NCI-H446 treated with DMSO at 0.1 percent for 48 hours (cell line): ENCODE results near the gene RHOBTB1.
"Not testable (repeated sequence)": the region's sequence is repeated elsewhere in the genome, so short reads cannot be mapped to it uniquely, and the experiment has no call there.

Experiments used
- DNase-seq: peaks from one replicate; lab custom pipeline; 2025; lab: John Stamatoyannopoulos, UW

RHOBTB1 gene

DNA sequence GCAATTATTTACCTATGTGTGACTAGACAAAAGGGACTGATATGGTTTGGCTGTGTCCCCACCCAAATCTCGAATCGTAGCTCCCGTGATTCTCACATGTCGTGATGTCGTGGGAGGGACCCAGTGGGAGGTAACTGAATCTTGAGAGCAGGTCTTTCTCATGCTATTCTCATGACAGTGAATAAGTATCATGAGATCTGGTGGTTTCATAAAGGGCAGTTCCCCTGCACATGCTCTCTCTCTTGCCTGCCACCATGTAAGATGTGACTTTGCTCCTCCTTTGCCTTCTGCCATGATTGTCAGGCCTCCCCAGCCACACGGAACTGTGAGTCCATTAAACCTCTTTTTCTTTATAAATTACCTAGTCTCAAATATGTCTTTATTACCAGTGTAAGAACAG, 37.2 kb downstream of the RHOBTB1 start:
- not testable (repeated sequence) for DNase-seq

DNA sequence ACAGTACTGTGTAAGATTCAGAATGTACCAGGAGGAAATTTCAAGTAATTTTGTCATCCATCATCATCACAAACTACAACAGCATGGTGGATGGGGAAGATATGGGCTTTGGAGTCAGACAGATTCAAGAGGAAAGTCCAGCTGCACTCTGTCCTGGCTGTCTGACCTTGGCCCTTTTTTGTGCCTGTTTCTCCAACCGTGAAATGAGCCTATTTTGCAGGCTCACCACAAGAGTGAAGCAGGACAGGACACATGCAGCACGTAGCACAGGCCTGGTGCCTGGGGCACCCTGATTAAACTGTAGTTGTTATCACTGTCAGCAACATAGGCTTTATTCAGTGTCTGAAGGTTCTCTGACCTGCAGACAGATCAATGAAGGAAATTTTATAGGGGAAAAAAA, 37.6 kb downstream of the RHOBTB1 start:
- no peak for DNase-seq

DNA sequence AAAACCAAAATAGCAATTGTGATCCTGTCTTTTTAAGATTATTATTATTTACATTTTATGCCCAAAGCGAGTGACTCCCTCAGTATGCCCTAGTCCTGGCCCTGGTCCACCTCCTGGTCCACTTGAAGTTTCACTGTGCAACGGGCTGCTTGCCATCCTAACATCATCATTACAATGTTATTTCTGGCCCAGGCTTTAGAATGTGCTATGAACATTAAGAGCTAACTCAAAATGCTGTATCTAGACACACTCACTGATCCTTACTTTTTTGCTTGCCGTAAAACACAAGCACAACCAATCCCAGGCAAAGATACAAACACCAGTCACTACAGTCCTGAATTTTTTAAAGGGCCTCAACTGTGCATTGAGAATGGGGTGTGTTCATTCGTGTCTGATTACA, 38.4 kb downstream of the RHOBTB1 start:
- peak; percentile 77 for DNase-seq

DNA sequence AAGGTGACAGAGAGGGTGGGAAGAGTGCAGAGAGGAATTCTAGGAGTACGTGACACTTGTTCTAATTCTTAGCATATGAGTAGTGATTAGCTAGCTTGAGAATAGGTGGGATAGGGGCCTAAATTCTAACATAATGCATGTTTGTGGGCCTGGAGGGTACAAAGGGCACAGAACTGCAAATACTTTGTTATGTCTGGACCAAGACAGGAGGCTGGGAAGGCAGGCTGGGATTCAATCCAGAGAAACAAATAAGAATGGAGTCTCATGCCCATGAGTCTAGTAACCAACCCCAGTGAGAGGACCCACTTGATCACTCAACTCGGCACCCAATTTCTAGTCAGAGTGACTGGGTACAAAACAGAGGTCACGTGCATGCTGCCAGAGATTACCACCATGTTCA, 40.9 kb downstream of the RHOBTB1 start:
- DNase-seq: no peak

DNA sequence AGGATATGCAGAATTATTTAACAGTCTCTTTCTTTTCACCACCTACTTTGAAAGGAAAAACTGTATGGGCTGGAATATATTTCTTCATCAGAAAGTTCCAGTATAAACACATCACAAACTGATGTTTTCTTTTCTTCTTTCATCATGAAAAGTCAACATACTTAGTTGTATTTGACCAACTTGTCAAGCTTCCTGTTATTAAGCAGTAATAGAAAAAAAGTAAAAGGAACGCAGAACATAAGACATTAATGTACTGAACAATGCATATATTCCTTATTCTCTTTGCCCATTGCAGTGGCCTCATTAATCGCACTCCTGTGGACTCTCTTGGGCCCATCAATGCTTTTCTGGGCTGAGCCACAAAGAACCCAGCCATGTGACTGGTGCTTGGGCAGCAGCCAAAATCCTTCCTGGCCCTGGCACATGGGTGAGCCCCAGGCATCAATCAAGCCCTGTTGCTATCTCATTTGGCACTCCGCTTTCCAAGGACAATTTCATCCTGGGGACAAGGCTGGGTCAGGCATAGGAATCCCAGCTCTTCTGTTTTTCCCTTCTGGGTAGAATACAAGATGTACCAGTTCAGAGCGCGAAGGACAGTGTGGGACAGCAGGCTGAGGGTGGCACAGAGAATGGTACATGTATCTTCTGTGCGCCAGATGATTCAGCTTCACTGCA, 42.3 kb downstream of the RHOBTB1 start:
- peak; percentile 56 for DNase-seq

DNA sequence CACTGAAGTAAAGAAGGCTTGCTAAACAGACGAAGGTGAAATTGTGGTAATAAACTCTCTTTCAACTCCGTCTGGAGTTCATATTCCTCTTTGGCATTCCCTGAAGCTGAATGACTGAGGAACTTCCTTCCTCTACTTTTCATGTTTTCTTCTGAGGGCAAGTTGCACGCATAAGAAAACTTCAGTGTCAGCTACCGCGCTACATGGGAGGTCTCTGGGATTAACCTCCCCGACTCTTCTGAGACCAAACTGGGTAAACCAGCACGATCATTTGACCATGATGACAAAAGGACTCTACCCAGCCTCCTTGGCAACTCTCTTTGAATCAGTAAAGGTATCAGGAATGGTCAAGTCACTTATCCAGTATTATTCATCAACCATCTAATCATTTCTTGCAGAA, 44.7 kb downstream of the RHOBTB1 start:
- no peak for DNase-seq

DNA sequence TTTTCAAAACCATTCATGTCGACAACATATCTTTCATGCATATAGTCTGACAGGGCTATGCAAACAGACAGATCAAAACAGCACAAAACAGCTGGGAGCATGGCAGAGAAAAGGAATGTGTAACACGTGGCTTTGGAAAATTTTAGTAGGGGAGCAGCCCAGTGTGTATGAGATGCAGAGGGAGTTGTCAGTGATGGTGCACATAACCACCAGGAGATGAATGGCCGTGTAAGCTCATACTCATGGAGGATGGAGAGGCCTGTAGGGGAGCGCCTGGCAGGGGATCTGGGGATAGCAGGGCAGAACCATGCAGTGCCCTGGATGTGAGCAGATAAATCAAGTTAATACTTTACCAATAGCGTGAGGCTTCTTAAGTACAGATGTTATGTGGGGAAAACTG, 45.7 kb downstream of the RHOBTB1 start:
- no peak for DNase-seq

DNA sequence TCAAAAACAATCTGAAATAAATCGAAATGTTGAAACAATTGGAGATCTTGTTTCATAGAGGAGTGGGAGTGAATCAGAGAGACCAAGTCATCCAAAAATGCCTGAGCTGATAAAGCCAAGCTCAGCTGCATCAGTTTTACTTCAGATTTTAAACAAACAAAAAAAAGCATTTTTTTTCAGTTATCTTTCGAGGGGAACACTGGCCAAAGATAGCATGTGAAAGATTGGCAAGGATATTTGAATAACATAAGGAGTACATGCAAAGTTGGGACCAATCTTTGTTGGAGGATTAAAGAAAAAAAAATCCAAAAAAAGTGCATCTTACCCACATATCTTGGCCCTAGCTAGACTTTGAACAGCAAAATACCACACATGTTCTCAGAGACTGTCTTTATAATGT, 47.2 kb downstream of the RHOBTB1 start:
- no peak for DNase-seq

DNA sequence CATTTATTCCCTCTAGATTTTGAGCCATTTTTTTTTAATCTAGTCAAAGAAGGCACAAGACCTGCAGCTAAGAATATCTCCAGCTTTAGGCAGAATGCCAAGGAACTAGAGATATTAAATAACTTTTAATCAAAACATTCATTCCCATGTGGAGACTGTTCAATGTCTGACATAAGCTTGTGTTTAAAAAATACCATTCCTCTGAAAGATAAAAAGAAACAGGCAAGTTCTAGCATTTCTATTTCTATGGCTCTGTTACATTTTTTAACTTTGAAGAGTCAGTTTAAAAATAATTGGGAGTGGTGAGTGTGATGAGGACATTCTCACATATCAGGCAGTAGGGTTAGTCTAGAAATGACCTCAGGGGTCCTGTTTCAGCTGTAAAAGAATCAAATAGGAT, 48.0 kb downstream of the RHOBTB1 start:
- no peak for DNase-seq

DNA sequence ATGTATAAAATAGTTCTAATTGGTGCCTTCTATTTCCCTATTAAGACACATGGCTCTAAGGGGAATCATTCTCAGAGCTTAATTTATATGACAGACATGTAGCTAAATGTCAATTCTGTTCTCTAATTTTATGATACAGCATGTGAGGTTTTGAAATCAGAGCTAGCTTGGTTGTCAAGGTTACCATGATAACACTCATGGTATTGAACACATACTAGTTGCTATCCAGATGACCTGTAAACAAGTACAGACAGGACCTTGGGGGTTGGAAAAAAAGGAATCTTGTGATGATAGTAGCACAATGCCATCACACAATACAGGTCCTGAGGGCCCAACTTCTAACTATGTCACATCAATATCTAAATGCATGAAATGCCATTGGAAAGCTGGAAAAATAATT, 49.2 kb downstream of the RHOBTB1 start:
- no peak for DNase-seq

DNA sequence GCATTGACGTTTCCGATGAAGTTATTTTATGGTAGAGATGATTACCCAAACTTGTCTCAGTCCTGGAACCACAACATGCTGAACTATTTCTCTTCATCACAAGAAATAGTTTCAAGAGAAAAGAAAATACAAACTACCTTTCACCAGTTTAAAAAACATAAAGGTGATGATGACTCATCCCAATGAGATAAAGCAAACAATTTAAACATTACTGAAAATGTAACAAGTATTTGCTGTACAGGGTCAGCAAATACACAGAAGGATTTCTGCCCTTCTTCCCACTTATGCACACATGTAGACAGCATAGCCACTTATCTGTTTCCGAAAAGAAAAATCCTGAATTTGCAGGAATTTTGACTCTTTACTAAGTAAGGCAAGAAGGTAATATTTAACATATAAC, 50.8 kb downstream of the RHOBTB1 start:
- DNase-seq: no peak

DNA sequence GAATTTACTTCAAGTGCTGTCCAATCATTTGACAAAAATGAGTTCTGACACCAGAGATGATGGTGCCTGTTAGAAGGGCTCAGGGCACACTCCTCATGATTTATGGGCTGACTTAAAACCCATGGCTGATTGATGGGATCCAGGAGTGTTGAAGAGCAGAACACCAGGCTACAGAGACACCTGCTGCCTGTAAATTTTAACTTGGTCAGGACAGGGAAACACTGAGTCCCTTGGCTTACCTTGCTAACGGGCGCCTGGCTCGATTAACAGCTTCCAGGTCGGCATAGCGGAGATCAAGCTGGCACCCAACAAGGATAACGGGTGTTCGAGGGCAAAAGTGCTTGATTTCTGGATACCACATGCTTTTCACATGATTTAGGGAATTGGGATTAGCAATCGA, 51.4 kb downstream of the RHOBTB1 start:
- DNase-seq: no peak

DNA sequence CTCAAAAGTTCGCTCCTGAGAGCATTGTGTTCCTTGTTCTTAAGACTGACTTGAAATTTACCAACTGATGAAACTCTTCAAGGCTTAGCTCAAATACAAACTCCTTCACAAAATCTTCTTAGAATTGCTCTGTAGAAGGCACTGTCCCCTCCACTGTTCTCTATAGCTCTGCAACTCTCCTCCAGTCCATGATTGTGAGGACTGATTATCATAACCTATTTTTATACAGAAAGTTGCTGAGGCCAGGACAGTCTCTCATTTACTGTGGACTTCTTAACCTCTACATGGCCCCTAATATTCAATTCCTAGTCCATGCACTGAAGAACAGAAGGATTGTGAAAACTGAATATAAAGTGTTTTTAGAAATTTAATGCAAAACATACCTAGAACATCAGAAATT, 53.2 kb downstream of the RHOBTB1 start:
- DNase-seq: no peak

DNA sequence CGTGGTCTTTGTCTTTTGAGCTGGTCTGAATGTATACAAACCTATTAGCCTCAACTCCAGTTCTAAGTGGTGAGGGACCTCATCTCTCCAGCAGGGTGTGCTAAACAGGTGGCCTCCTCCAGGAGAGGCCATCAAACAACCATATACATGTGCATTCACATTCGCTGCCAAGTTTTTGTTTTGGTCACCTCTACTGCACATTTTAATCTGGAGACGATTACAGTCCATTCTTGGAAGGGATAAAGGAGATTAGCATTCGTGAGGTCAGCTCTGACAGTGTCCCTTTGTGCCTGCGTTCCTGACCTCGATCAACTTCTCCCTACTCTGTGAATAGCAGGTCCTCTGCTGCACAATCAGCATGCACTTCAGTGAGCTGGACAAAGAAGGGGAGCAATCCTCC, 60.8 kb downstream of the RHOBTB1 start:
- DNase-seq: no peak

DNA sequence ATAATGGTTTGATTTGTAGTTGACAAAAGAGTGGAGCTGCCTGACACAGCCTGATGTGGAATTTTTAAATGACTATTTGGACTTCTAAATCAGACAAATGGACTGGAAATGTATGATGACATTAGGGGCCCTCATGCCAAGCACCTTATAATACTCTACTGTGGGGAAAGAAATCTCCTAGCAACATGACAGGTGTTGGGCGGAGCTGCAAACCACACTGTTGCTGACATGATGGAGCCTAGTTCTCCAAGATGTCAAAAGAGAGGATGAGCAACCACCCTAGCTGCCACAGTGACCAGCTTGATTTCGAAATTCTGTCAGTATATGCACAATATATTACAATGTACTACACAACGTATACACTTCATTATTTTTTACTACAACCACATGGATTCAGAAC, 65.8 kb downstream of the RHOBTB1 start:
- no peak for DNase-seq

DNA sequence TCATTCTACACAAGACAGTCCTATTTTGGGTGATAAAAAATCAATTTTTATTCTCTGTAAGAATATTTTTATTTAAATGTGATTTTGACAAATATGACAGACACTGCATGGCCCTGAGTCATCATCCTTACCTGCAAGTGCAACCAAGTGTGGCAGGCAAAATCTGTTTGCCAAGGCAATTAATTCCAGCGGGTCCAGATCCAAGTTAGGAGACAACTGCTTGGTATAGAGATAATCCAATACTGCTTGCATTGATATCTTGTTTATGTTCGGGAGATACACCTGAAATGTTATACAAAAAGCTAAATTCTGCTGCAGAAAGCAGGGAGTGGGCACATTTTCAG, 66.2 kb downstream of the RHOBTB1 start:
- no peak for DNase-seq

DNA sequence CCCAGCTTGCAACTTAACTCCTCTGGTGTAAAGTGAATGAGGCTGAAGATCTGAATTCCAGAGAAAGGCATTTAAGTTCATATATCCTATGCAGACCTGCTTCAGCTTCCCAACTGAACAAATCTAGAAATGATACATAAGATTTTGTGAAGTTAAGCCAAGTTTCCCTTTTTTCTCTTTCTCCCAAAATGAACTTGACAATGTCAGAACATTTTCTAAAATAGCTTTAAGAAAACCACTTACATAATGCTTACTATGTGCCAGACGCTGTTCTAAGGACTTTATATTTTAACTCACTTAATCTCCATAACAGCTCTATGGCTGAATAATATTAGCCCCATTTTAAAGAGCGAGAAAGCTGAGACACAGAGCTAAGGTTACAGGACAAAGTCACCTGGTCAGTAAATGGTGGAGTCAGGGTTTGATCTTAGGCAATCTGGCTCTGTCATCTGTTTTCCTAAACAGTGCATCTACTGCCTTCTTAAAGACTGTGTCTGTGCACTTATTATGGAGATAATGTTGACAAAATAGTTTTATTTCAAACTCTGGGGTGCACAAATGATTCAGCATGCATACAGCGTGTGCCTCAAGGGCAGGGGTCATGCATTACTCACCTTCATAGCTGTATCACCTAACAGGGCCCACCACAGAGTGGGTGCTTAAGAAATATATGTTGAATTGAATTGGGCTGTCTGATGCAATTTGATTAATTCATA, 66.8 kb downstream of the RHOBTB1 start:
- no peak for DNase-seq

DNA sequence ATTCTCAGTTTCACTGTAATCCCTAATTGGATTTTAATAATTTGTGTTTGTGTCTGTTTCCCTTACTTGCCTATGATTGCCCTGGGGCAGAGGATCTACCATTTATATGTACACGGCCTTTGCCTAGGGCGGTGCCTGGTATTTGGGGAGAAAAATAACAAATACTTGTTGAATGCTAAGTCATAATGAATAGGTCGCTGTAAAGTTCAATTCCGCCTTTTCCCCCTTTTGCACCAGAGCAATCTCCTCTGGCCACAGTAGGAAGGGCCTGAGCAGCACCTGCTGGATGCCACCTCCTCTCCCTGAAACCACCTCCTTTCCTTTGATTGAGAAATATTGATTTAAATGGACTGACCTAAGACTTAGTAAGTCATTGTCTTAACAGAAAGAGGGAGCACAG, 70.2 kb downstream of the RHOBTB1 start:
- no peak for DNase-seq

DNA sequence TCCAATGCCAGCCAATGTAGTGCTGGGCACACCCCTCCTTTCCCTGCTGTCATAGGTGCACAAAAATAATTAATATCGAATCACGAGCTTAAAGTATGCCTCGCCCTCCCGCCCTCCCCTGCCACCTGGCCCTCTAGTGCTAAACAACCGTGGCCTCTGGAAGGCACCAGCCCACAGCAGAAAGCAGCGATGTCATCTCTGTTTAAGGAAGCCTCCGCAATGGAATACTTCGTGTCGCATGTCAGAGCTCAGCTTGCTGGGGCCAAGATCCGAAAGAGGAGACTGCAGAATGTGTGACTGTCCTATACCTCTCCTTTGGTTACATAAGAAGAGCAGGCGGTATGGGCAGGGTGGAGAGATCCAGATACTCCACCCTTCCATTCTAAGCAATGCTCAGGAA, 71.5 kb downstream of the RHOBTB1 start:
- DNase-seq: no peak

DNA sequence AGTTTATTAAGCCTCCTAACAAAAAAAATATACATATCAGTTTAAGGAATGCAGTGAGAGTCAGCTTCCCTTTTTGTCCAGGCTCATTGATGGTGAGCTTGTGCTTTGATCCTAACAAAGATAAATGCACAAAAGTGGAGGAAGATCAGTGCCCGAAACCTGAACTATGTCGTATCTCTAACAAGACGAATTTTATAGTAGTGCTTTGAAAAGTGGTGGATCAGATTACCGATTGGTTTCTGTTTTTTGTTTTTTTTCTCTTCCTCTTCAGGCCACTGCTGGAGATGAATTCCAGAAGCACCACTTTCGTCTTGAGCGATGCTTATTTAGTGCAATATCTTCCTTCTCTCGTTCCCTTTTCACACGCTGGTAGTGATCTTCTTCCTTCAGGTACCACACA, 72.8 kb downstream of the RHOBTB1 start:
- no peak for DNase-seq

DNA sequence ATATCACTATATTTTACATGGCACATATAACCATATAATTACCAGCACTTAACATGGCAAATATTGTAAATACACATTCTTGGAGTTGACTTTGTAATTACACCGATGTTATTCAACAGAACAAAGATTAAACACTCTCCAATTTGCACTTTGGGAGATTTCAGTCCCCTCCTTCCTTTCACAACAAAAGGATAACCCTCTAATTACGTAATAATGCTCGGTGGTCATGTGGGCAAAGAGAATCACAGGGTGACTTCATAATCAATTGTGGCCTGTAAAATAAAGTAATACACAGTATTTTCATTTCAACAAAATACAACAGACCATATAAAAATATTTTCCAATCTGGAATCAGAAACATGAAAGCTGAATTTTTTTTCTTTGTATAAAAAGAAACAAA, 73.2 kb downstream of the RHOBTB1 start:
- DNase-seq: no peak

DNA sequence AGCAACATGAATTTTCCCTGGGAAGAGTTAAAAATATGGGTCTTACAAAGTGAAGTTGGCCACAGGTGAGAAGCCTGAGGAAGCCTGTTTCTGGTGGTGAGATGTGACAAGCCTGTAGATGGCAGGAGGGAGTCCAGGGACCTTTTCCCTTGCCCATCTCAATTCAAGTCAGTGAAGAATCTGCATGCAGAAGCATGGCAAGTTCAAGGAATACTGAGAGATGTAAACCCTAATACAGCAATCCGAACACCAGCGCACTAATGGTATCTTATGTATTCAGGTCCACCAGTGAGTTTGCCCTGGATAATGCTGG, 73.6 kb downstream of the RHOBTB1 start:
- DNase-seq: no peak

DNA sequence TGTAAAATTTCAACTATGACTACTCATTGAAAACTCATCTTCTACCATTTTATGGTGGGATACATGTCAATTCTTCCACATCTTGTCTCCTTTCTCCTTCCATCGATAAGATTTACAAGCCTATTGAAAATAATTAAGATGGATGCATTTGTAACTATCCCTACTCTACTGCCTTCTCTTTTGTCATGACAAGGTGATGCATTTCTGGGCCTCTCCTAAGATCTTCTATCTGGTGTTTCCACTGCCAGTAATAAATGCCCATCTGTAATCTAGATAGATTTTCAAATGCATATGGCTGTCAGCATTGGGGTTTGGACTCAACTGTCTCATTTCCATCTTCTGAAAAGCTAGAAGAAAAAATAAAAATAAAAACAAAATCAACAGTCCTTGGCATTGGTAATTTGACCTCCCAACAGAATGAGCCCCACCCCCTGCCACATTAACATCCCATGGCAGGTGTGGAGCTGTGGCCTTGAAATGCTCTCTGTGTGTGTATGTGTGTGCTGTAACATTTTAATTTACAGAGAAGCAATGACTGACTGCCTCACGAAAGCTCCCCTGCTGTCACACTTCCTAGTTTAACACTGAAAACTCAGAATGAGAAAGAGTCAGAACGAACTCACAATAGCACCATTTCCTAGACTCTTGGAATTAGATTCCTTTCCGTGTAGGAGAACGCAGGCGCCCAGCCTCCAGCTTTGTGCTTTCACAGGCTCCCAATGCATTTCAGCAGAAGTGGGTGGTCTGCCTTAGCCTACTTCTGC, 74.2 kb downstream of the RHOBTB1 start:
- no peak for DNase-seq

DNA sequence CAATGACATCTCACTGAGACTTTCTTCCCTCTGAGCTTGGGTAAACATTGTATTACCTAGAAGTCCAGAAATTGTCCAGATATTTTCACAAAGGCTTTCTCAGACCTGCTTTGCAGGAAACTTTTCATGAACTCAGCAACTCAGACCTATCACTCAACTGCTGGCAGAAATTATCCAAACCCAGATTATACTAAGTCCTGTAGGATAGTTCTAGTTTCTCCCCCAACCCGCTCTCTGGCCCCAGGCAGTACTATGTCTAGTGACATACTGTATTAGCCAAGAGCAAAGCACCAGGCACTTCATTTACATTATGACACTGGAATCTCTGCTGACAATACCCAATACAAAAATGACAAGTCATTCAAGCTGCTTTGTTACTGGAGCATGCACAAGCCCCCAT, 75.0 kb downstream of the RHOBTB1 start:
- DNase-seq: no peak
